Measurements from ENCODE around the gene RBM38. TPM values are rescaled to one million over a fixed set of nuclear protein-coding genes. Genes with fewer than 3 reads are reported as not detected.

RBM38 gene
- total and polyA plus RNA-seq, 10 of the 15 experiments (the other 5 are each of a cell fraction or from before 2014, with no cell fraction given): 0.32 to 118 (median 25.2) TPM

GRCh38 chr20:57392512-57393271 is 1.5 kb downstream of the RBM38 start (continued):
- TF ChIP-seq CREM (IDR thresholded peaks at IDR 0.05; ENCODE audit: low read depth) (peak; percentile 30; the same call in 1 of the 2 replicates), TCF12 (IDR thresholded peaks at IDR 0.05; ENCODE audit: low read depth, low read length) (peak; percentile 35; the same call in 1 of the 2 replicates), RCOR1 (conservative IDR thresholded peaks at IDR 0.05; ENCODE audit: low read depth, low read length) (no peak), NR2C1 (IDR thresholded peaks at IDR 0.05) (no peak), EED (IDR thresholded peaks at IDR 0.05; ENCODE audit: low read depth) (peak; percentile 38), MTA2 (IDR thresholded peaks at IDR 0.05; ENCODE audit: low read depth) (peak; percentile 43; the same call in 1 of the 2 replicates), IKZF2 (IDR thresholded peaks at IDR 0.05) (peak; percentile 82; a peak in 3 of 4 replicates), ZNF687 (IDR thresholded peaks at IDR 0.05) (peak; percentile 69; the same call in 1 of the 2 replicates), TARDBP (IDR thresholded peaks at IDR 0.05; ENCODE audit: borderline replicate concordance) (no peak), CHD2 (IDR thresholded peaks at IDR 0.05; ENCODE audit: borderline replicate concordance, low read depth, low read length) (peak; percentile 64; the same call in 1 of the 2 replicates)
- TF ChIP-seq, protein P1, sequence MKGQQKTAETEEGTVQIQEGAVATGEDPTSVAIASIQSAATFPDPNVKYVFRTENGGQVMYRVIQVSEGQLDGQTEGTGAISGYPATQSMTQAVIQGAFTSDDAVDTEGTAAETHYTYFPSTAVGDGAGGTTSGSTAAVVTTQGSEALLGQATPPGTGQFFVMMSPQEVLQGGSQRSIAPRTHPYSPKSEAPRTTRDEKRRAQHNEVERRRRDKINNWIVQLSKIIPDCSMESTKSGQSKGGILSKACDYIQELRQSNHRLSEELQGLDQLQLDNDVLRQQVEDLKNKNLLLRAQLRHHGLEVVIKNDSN (IDR thresholded peaks at IDR 0.05; ENCODE audit: borderline replicate concordance, extremely low read length, insufficient read depth, low read depth, low read length): no peak

Measured in GM12878 (cell line).